ENCODE measurements around the gene STPG3. TPM values are rescaled to one million over a fixed set of nuclear protein-coding genes. Genes with fewer than 3 reads are reported as not detected.

Gene STPG3
- total RNA-seq, 2 experiments from 2014 or later, result not detected

- H3K27me3 Mint-ChIP-seq, result no peaks in the 10 kb centered on the region
- peaks cover 42% of the 10 kb centered on the region for H3K36me3 Mint-ChIP-seq (ENCODE audit: low read depth)
- H3K36me3 ChIP-seq (ENCODE audit: insufficient read depth, low read length), result peaks cover 44% of the 10 kb centered on the region
- no peak for DNase-seq
- H3K27ac Mint-ChIP-seq, result no peak overlapping the region
- no peak for TF ChIP-seq CTCF (IDR thresholded peaks at IDR 0.05)
- no peaks in the 10 kb centered on the region for H3K4me1 ChIP-seq (ENCODE audit: insufficient read depth, low read length)
- intact Hi-C loops (cut with DNase I, micrococcal nuclease), result no loop called here
- ChIA-PET CTCF (no interaction called here), POLR2A (no interaction called here)
- H3K27ac ChIP-seq (ENCODE audit: low read depth in 1 of 2, low read length in 2 of 2), result no peak overlapping the region
- H3K9me3 ChIP-seq (ENCODE audit: control insufficient read depth in 1 of 2, insufficient read depth in 1 of 2, low read length in 2 of 2), result no peaks in the 10 kb centered on the region
- no peak for ATAC-seq (ENCODE audit: poor library complexity)
- H3K4me3 Mint-ChIP-seq, result no peak overlapping the region
- H3K4me3 ChIP-seq (ENCODE audit: low read length), result no peak overlapping the region
- H3K4me1 Mint-ChIP-seq (ENCODE audit: low read depth), result no peaks in the 10 kb centered on the region
- H3K9me3 Mint-ChIP-seq, result no peaks in the 10 kb centered on the region
- H3K27me3 ChIP-seq (ENCODE audit: control insufficient read depth in 1 of 2, insufficient read depth in 2 of 2, low read length in 2 of 2), result no peaks in the 10 kb centered on the region
Observed at GRCh38 chr9:137264067-137264466, 13.0 kb downstream of the STPG3 start.

- Histone ChIP-seq H3K4me1 (ENCODE audit: insufficient read depth, low read length) (no peaks in the 10 kb centered on the region), H3K9me3 (ENCODE audit: control insufficient read depth in 1 of 2, insufficient read depth in 1 of 2, low read length in 2 of 2) (no peaks in the 10 kb centered on the region), H3K27ac (ENCODE audit: low read depth in 1 of 2, low read length in 2 of 2) (no peak overlapping the region), H3K36me3 (ENCODE audit: insufficient read depth, low read length) (peaks cover 52% of the 10 kb centered on the region), H3K27me3 (ENCODE audit: control insufficient read depth in 1 of 2, insufficient read depth in 2 of 2, low read length in 2 of 2) (no peaks in the 10 kb centered on the region), H3K4me3 (ENCODE audit: low read length) (no peak overlapping the region)
- Mint-ChIP-seq H3K27ac (no peak overlapping the region), H3K36me3 (ENCODE audit: low read depth) (peaks cover 48% of the 10 kb centered on the region), H3K4me3 (no peak overlapping the region), H3K9me3 (no peaks in the 10 kb centered on the region), H3K4me1 (ENCODE audit: low read depth) (no peaks in the 10 kb centered on the region), H3K27me3 (no peaks in the 10 kb centered on the region)
- CTCF ChIA-PET, result no interaction called here
- TF ChIP-seq CTCF (IDR thresholded peaks at IDR 0.05), result no peak
- peak in 1 of 14 experiments; percentile 19 for DNase-seq
- POLR2A ChIA-PET, result interaction anchor here (0.7 to 1.3 kb wide), 2 partner anchors 10 to 12 kb away, joined by 4 to 6 read pairs; partner anchors contain the start of genes NELFB and TOR4A
- intact Hi-C loops (cut with DNase I, micrococcal nuclease), result no loop called here
- no peak for ATAC-seq (ENCODE audit: poor library complexity)
Observed at GRCh38 chr9:137265496-137266161, 14.5 kb downstream of the STPG3 start.

- ChIA-PET POLR2A (interaction anchor here (1.3 kb wide), 1 partner anchor 11 kb away, joined by 4 read pairs; the partner anchor contains the start of gene NELFB), CTCF (no interaction called here)
- H3K4me1 ChIP-seq (ENCODE audit: insufficient read depth, low read length), result peaks cover 5% of the 10 kb centered on the region
- H3K27ac Mint-ChIP-seq, result no peak overlapping the region
- H3K36me3 ChIP-seq (ENCODE audit: insufficient read depth, low read length), result peaks cover 52% of the 10 kb centered on the region
- peaks cover 2% of the 10 kb centered on the region for H3K4me1 Mint-ChIP-seq (ENCODE audit: low read depth)
- H3K27me3 ChIP-seq (ENCODE audit: control insufficient read depth in 1 of 2, insufficient read depth in 2 of 2, low read length in 2 of 2), result no peaks in the 10 kb centered on the region
- H3K9me3 ChIP-seq (ENCODE audit: control insufficient read depth in 1 of 2, insufficient read depth in 1 of 2, low read length in 2 of 2), result no peaks in the 10 kb centered on the region
- H3K27ac ChIP-seq (ENCODE audit: low read depth in 1 of 2, low read length in 2 of 2), result no peak overlapping the region
- ATAC-seq (ENCODE audit: poor library complexity), result no peak
- TF ChIP-seq CTCF (IDR thresholded peaks at IDR 0.05), result no peak
- peaks cover 50% of the 10 kb centered on the region for H3K36me3 Mint-ChIP-seq (ENCODE audit: low read depth)
- H3K27me3 Mint-ChIP-seq, result no peaks in the 10 kb centered on the region
- H3K4me3 Mint-ChIP-seq, result no peak overlapping the region
- intact Hi-C loops (cut with DNase I, micrococcal nuclease), result no loop called here
- no peak overlapping the region for H3K4me3 ChIP-seq (ENCODE audit: low read length)
- H3K9me3 Mint-ChIP-seq, result no peaks in the 10 kb centered on the region
- DNase-seq, result peak in 1 of 14 experiments; percentile 21
Observed at GRCh38 chr9:137266162-137266527, 15.1 kb downstream of the STPG3 start.

Measured in CD4-positive, alpha-beta T cell (primary cell).